Type B pancreatic cell (in vitro differentiated cells): ENCODE data around the gene PLA2G7. TPM values are rescaled to one million over a fixed set of nuclear protein-coding genes. Genes with fewer than 3 reads are reported as not detected.

Source experiments
- DNase-seq: peaks from one replicate; pipeline ENCODE4 v3.0.0; 2021; ENCODE audit warnings: mixed read lengths; ENCODE audit not compliant: unreplicated experiment; ENCODE audit errors: extremely low spot score
- H3K27ac Mint-ChIP-seq: 2 replicates; pipeline ENCODE4 v1.8.0; 2021; ENCODE audit warnings: mild to moderate bottlenecking, mixed read lengths
- H3K27me3 Mint-ChIP-seq: 2 replicates; pipeline ENCODE4 v1.8.0; 2021; ENCODE audit warnings: mixed read lengths
- H3K36me3 Mint-ChIP-seq: 2 replicates; pipeline ENCODE4 v1.8.0; 2021; ENCODE audit warnings: mixed read lengths
- H3K4me1 Mint-ChIP-seq: one replicate; pipeline ENCODE4 v1.8.0; 2021; ENCODE audit warnings: mixed read lengths; ENCODE audit not compliant: unreplicated experiment
- H3K4me3 Mint-ChIP-seq: 2 replicates; pipeline ENCODE4 v1.8.0; 2021; ENCODE audit warnings: mild to moderate bottlenecking, mixed read lengths
- H3K9me3 Mint-ChIP-seq: 2 replicates; pipeline ENCODE4 v1.8.0; 2021; ENCODE audit warnings: mixed read lengths
- CTCF ChIP-seq: fragments of 200-600 bp; sonication (generic); conservative IDR thresholded peaks from 2 replicates; pipeline ENCODE4 v1.5.0; 2021; ENCODE audit warnings: antibody characterized with exemption, mild to moderate bottlenecking
- total RNA-seq: library from RNA; stranded (reverse); gene quantifications from 2 replicates; pipeline ENCODE4 v1.2.1, GENCODE V29; 2021; ENCODE audit warnings: low replicate concordance

The PLA2G7 gene
- total RNA-seq, 1 donor from 2014 or later, result 1.2 TPM

GRCh38 chr6:46699970-46700369 is 35.2 kb downstream of the PLA2G7 start:
- Mint-ChIP-seq H3K27me3 (peaks cover 18% of the 10 kb centered on the region), H3K4me3 (no peak overlapping the region), H3K36me3 (no peaks in the 10 kb centered on the region), H3K9me3 (no peaks in the 10 kb centered on the region), H3K4me1 (no peaks in the 10 kb centered on the region), H3K27ac (no peak overlapping the region)
- DNase-seq, result no peak
- no peak for TF ChIP-seq CTCF

GRCh38 chr6:46690911-46691451 is 44.2 kb downstream of the PLA2G7 start:
- Mint-ChIP-seq H3K27ac (no peak overlapping the region), H3K4me1 (no peaks in the 10 kb centered on the region), H3K4me3 (no peak overlapping the region), H3K36me3 (no peaks in the 10 kb centered on the region), H3K27me3 (peaks cover 20% of the 10 kb centered on the region), H3K9me3 (no peaks in the 10 kb centered on the region)
- DNase-seq, result no peak
- no peak for TF ChIP-seq CTCF

- Mint-ChIP-seq H3K27me3 (peaks cover 20% of the 10 kb centered on the region), H3K27ac (no peak overlapping the region), H3K36me3 (no peaks in the 10 kb centered on the region), H3K9me3 (no peaks in the 10 kb centered on the region), H3K4me3 (no peak overlapping the region), H3K4me1 (no peaks in the 10 kb centered on the region)
- TF ChIP-seq CTCF, result no peak
- DNase-seq, result no peak
Measured at GRCh38 chr6:46690141-46690755, 44.9 kb downstream of the PLA2G7 start.

- no peaks in the 10 kb centered on the region for H3K9me3 Mint-ChIP-seq
- no peaks in the 10 kb centered on the region for H3K36me3 Mint-ChIP-seq
- H3K4me3 Mint-ChIP-seq, result no peak overlapping the region
- no peak for TF ChIP-seq CTCF
- no peaks in the 10 kb centered on the region for H3K4me1 Mint-ChIP-seq
- DNase-seq, result no peak
- peaks cover 20% of the 10 kb centered on the region for H3K27me3 Mint-ChIP-seq
- no peak overlapping the region for H3K27ac Mint-ChIP-seq
Measured at GRCh38 chr6:46689657-46690056, 45.5 kb downstream of the PLA2G7 start.

- Mint-ChIP-seq H3K4me1 (no peaks in the 10 kb centered on the region), H3K27ac (no peak overlapping the region), H3K36me3 (no peaks in the 10 kb centered on the region), H3K9me3 (no peaks in the 10 kb centered on the region), H3K27me3 (peaks cover 20% of the 10 kb centered on the region), H3K4me3 (no peak overlapping the region)
- no peak for TF ChIP-seq CTCF
- DNase-seq, result no peak
Measured at GRCh38 chr6:46688966-46689335, 46.2 kb downstream of the PLA2G7 start.
